DOHH2 (cell line): ENCODE data around the gene CCDC102A.

ENCODE experiments used
- H3F3A ChIP-seq: fragments of 200-600 bp; sonication (generic), shearing (Covaris generic); 2 replicates; pipeline ENCODE4 v1.6.0; 2016; ENCODE audit warnings: antibody characterized with exemption, mild to moderate bottlenecking; ENCODE audit not compliant: control insufficient read depth, insufficient read depth
- H3K27ac ChIP-seq: fragments of 200-600 bp; sonication (generic); 2 replicates; pipeline ENCODE4 v1.5.1; 2014; ENCODE audit warnings: low read depth, mild to moderate bottlenecking, low read length, moderate library complexity
- H3K27me3 ChIP-seq: fragments of 200-600 bp; sonication (generic); 2 replicates; pipeline ENCODE4 v1.6.1; 2014; ENCODE audit warnings: mild to moderate bottlenecking, low read length, mixed read lengths; ENCODE audit not compliant: control insufficient read depth
- H3K36me3 ChIP-seq: fragments of 200-600 bp; sonication (generic); 2 replicates; pipeline ENCODE4 v1.6.1; 2014; ENCODE audit warnings: mild to moderate bottlenecking, low read length, moderate library complexity, mixed read lengths; ENCODE audit not compliant: control insufficient read depth
- H3K4me1 ChIP-seq: fragments of 200-600 bp; sonication (generic); 2 replicates; pipeline ENCODE4 v1.6.1; 2014; ENCODE audit warnings: mild to moderate bottlenecking, low read length, mixed read lengths; ENCODE audit not compliant: control insufficient read depth
- H3K4me2 ChIP-seq: fragments of 200-600 bp; sonication (generic); 2 replicates; pipeline ENCODE4 v1.6.0; 2014; ENCODE audit warnings: mild to moderate bottlenecking, low read length, moderate library complexity
- H3K4me3 ChIP-seq: fragments of 200-600 bp; sonication (generic); 2 replicates; pipeline ENCODE4 v1.5.1; 2014; ENCODE audit warnings: mild to moderate bottlenecking, low read length, mixed read lengths
- H3K79me2 ChIP-seq: fragments of 200-600 bp; sonication (generic); 2 replicates; pipeline ENCODE4 v1.6.1; 2014; ENCODE audit warnings: mild to moderate bottlenecking, low read length, mixed read lengths; ENCODE audit not compliant: control insufficient read depth
- H3K9me2 ChIP-seq: fragments of 200-600 bp; sonication (generic); replicated peaks from 2 replicates; pipeline ENCODE4 v1.6.1; 2014; ENCODE audit warnings: mild to moderate bottlenecking, low read length, mixed read lengths; ENCODE audit not compliant: control insufficient read depth
- H3K9me3 ChIP-seq: fragments of 200-600 bp; sonication (generic); 2 replicates; pipeline ENCODE4 v1.6.1; 2014; ENCODE audit warnings: antibody characterized with exemption, low read length, mixed read lengths; ENCODE audit not compliant: control insufficient read depth, insufficient read depth
- H4K20me1 ChIP-seq: fragments of 200-600 bp; sonication (generic); 2 replicates; pipeline ENCODE4 v1.6.0; 2014; ENCODE audit warnings: low read depth, mild to moderate bottlenecking, antibody characterized with exemption, low read length, moderate library complexity; ENCODE audit not compliant: control insufficient read depth, insufficient read depth
- CTCF ChIP-seq: fragments of 200-600 bp; sonication (generic); IDR thresholded peaks from one replicate; pipeline ENCODE4 v1.5.1; 2014; ENCODE audit warnings: antibody characterized with exemption, mild to moderate bottlenecking, low read depth, low read length; ENCODE audit not compliant: poor library complexity, severe bottlenecking
- EZH2phosphoT487 ChIP-seq: fragments of 200-600 bp; sonication (generic); IDR thresholded peaks from 2 replicates; pipeline ENCODE4 v1.6.1; 2017; ENCODE audit warnings: borderline replicate concordance, mild to moderate bottlenecking, antibody characterized with exemption, low read length, moderate library complexity, mixed read lengths

The CCDC102A gene

GRCh38 chr16:57525761-57526160 lies 10.6 kb downstream of the CCDC102A start:
- peaks cover 4% of the 10 kb centered on the region; the same call in 1 of the 2 replicates for H3K36me3 ChIP-seq
- no peak overlapping the region for H3K4me2 ChIP-seq
- no peak overlapping the region for H3K27ac ChIP-seq
- H3K9me2 ChIP-seq, result no peaks in the 10 kb centered on the region
- TF ChIP-seq CTCF (no peak), EZH2phosphoT487 (no peak)
- no peaks in the 10 kb centered on the region for H4K20me1 ChIP-seq
- H3K79me2 ChIP-seq, result no peaks in the 10 kb centered on the region
- H3K4me1 ChIP-seq, result peaks cover 54% of the 10 kb centered on the region
- H3F3A ChIP-seq, result peaks cover 20% of the 10 kb centered on the region
- H3K9me3 ChIP-seq, result no peaks in the 10 kb centered on the region
- no peak overlapping the region for H3K4me3 ChIP-seq
- no peaks in the 10 kb centered on the region for H3K27me3 ChIP-seq

- no peak for TF ChIP-seq CTCF
- TF ChIP-seq EZH2phosphoT487, result no peak
- Histone ChIP-seq H3K79me2 (no peaks in the 10 kb centered on the region), H4K20me1 (no peaks in the 10 kb centered on the region), H3K27ac (peak overlapping the region; percentile 67), H3K9me3 (no peaks in the 10 kb centered on the region), H3K27me3 (no peaks in the 10 kb centered on the region), H3K4me2 (peak overlapping the region; percentile 61), H3K4me1 (peaks cover 39% of the 10 kb centered on the region), H3K4me3 (peak overlapping the region; percentile 36), H3K9me2 (no peaks in the 10 kb centered on the region), H3F3A (peaks cover 12% of the 10 kb centered on the region), H3K36me3 (peaks cover 4% of the 10 kb centered on the region; the same call in 1 of the 2 replicates)
Observed at GRCh38 chr16:57522960-57523359, 13.4 kb downstream of the CCDC102A start.

- no peak overlapping the region for H3K4me2 ChIP-seq
- H4K20me1 ChIP-seq, result no peaks in the 10 kb centered on the region
- peaks cover 12% of the 10 kb centered on the region for H3F3A ChIP-seq
- H3K36me3 ChIP-seq, result peaks cover 4% of the 10 kb centered on the region
- peaks cover 29% of the 10 kb centered on the region for H3K4me1 ChIP-seq
- H3K79me2 ChIP-seq, result no peaks in the 10 kb centered on the region
- peak; percentile 99 for TF ChIP-seq CTCF
- TF ChIP-seq EZH2phosphoT487, result no peak
- no peak overlapping the region for H3K4me3 ChIP-seq
- no peaks in the 10 kb centered on the region for H3K9me3 ChIP-seq
- no peak overlapping the region for H3K27ac ChIP-seq
- H3K27me3 ChIP-seq, result no peaks in the 10 kb centered on the region
- no peaks in the 10 kb centered on the region for H3K9me2 ChIP-seq
Observed at GRCh38 chr16:57519796-57520360, 16.5 kb downstream of the CCDC102A start.
